Muscle layer of duodenum (tissue), 2 donors: Measurements from ENCODE around the gene AK6.
"Not testable (repeated sequence)": the region's sequence is repeated elsewhere in the genome, so short reads cannot be mapped to it uniquely, and the experiment has no call there.

ENCODE experiments used
- H3K27ac ChIP-seq: one replicate; pipeline ENCODE4 v1.7.0; 2013; ENCODE audit warnings: mild to moderate bottlenecking, low read length
- H3K27me3 ChIP-seq: one replicate; pipeline ENCODE4 v1.7.0; 2013; ENCODE audit warnings: low read depth, mild to moderate bottlenecking, control low read depth, low read length
- H3K36me3 ChIP-seq, 2 donors: one replicate each; pipeline ENCODE4 v1.7.0; 2013; ENCODE audit warnings: low read length in 2 of 2, control low read depth in 1 of 2, mild to moderate bottlenecking in 1 of 2; ENCODE audit not compliant: insufficient read depth in 2 of 2, control insufficient read depth in 1 of 2
- H3K4me1 ChIP-seq, 2 donors: one replicate each; pipeline ENCODE4 v1.7.0; 2013; ENCODE audit warnings: low read length in 2 of 2, mild to moderate bottlenecking in 2 of 2, control low read depth in 1 of 2, moderate library complexity in 1 of 2; ENCODE audit not compliant: insufficient read depth in 2 of 2, control insufficient read depth in 1 of 2
- H3K4me3 ChIP-seq, 2 donors: one replicate each; pipeline ENCODE4 v1.7.0; 2013; ENCODE audit warnings: low read length in 2 of 2, low read depth in 1 of 2, mild to moderate bottlenecking in 1 of 2
- H3K9me3 ChIP-seq, 2 donors: one replicate each; pipeline ENCODE4 v1.7.0; 2013; ENCODE audit warnings: low read length in 2 of 2, control low read depth in 1 of 2, mild to moderate bottlenecking in 1 of 2; ENCODE audit not compliant: control insufficient read depth in 1 of 2
- donor health status: healthy.

Gene AK6

GRCh38 chr5:69334793-69335268 is 34.5 kb downstream of the AK6 start:
- H3K9me3 ChIP-seq = no peaks in the 10 kb centered on the region
- H3K36me3 ChIP-seq = no peaks in the 10 kb centered on the region
- H3K4me1 ChIP-seq = peaks cover 0 to 7% of the 10 kb centered on the region in 2 donors
- no peak overlapping the region for H3K27ac ChIP-seq
- H3K4me3 ChIP-seq = peak overlapping the region in 1 of 2 donors; percentile 19
- no peaks in the 10 kb centered on the region for H3K27me3 ChIP-seq

GRCh38 chr5:69333668-69334315 is 35.5 kb downstream of the AK6 start:
- H3K4me3 ChIP-seq, H3K27me3 ChIP-seq, H3K4me1 ChIP-seq, H3K9me3 ChIP-seq, H3K27ac ChIP-seq, H3K36me3 ChIP-seq: not testable (repeated sequence)

DNA sequence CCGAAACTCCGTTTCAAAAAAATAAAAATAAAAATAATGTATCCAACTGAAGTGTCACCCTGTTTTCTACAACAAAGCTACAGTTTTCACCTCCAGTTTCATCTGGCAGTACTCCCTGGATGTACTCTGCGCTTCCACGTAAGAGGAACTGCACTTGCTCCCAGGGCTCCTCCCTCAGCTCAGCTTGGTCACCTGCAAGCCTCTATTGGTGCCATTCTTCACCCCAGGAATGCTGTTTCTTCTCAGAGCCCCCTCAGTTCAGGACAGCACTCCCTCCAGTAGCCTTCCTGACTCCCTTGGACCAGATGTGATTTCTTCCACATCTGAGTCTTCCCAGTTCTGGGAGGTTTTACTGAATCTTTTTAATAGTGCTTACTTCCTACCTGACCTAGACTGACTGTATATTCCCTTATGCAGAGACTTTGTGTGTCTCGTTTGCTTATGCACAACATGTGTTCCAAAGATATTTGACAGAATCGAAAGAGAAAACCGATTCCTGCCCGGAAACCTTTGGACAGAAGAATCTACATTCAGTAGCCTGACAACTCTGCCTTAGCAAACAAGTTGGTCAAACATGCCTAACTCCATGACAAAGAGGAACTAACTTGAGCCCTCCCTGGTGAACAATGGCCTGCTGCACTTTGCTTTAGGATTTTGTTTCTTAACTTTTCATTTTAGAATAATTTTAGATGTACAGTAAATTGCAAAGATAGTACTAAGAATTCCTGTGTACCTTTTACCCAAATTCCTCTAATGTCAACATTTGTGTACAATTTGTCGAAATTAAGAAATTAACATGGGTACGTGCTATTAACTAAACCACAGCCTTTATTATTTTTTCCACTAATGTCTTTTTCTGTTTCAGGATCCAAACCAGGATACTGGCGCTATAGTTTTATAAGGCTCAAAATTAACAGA is 37.5 kb downstream of the AK6 start:
- no peaks in the 10 kb centered on the region for H3K27me3 ChIP-seq
- no peaks in the 10 kb centered on the region for H3K9me3 ChIP-seq
- peak overlapping the region; percentile 88 for H3K27ac ChIP-seq
- H3K4me1 ChIP-seq = peaks cover 0 to 7% of the 10 kb centered on the region in 2 donors
- peak overlapping the region; percentile 75 to 84 for H3K4me3 ChIP-seq
- H3K36me3 ChIP-seq = no peaks in the 10 kb centered on the region

DNA sequence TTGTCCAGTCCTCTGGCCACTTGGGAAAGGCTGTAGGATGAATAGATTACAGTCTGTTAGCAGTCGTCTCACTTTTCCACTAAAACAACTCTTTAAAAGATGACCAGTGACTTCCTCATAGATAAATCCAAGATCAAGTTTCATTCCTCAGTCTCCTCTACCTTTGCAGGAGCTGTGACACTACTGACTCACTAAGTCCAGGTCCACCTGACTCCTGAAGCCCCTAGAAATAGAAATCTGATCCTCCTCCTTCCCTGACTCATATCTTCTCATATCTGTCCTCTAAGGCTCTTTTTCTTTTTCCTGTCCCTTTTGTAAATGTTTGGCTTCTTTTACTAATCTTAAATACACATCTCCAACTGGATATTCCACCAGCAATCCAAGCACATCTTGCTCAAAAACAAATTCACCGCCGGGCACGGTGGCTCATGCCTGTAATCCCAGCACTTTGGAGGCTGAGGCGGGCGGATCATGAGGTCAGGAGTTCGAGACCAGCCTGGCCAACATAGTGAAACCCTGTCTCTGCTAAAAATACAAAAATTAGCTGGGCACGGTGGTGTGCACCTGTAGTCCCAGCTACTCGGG is 39.3 kb downstream of the AK6 start:
- Histone ChIP-seq H3K27me3 (no peaks in the 10 kb centered on the region), H3K4me3 (no peak overlapping the region), H3K9me3 (no peaks in the 10 kb centered on the region), H3K4me1 (peaks cover 0 to 7% of the 10 kb centered on the region in 2 donors), H3K27ac (no peak overlapping the region), H3K36me3 (no peaks in the 10 kb centered on the region)

GRCh38 chr5:69326365-69326764 is 43.0 kb downstream of the AK6 start:
- Histone ChIP-seq H3K27me3 (no peaks in the 10 kb centered on the region), H3K27ac (no peak overlapping the region), H3K9me3 (no peaks in the 10 kb centered on the region), H3K36me3 (no peaks in the 10 kb centered on the region), H3K4me3 (no peak overlapping the region), H3K4me1 (no peaks in the 10 kb centered on the region)

DNA sequence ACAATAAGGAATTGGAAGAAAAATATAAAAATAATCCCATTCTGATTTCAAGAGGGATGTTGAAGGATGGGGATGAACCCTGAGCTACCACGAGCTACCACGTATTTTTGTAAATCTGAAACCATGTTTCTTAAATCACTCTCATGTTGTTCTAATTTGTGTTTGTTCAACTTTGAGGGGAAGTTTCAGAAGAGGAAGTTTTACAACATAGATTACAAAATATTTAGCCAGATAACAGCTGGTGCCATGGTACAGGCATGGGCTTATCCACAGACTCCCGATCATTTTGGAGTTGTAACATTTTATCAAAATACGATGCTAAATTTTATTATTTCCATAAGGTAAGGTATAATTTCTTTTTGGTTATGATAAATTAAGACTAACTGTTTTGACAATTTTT is 51.9 kb downstream of the AK6 start:
- H3K4me3 ChIP-seq = no peak overlapping the region
- no peaks in the 10 kb centered on the region for H3K9me3 ChIP-seq
- H3K27me3 ChIP-seq = no peaks in the 10 kb centered on the region
- H3K4me1 ChIP-seq = no peaks in the 10 kb centered on the region
- H3K36me3 ChIP-seq = peaks cover 6 to 26% of the 10 kb centered on the region in 2 donors
- no peak overlapping the region for H3K27ac ChIP-seq

- no peak overlapping the region for H3K27ac ChIP-seq
- H3K27me3 ChIP-seq = no peaks in the 10 kb centered on the region
- H3K4me1 ChIP-seq = no peaks in the 10 kb centered on the region
- no peaks in the 10 kb centered on the region for H3K9me3 ChIP-seq
- no peak overlapping the region for H3K4me3 ChIP-seq
- peaks cover 6 to 26% of the 10 kb centered on the region in 2 donors for H3K36me3 ChIP-seq
Observed at GRCh38 chr5:69315972-69316371, 53.3 kb downstream of the AK6 start.

DNA sequence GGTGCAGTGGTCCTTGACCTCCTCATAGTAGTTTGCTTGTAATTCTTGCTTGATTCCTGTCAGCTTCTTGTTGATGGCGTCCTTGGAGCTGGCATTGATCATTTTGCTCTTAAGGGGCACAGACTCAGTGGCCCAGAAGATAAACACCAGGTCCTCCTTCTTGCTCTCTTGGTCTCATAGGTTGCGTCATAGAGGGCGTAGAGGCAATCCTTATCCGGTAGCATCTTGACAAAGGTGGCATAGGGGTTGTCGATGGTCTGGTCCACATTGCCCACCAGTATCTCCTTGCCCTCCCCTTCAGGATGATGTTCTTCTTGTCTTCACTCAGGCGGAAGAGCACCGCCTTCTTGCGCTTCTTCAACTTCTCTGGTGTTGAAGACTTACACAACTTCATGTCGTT is 55.9 kb downstream of the AK6 start:
- Histone ChIP-seq H3K4me1 (no peaks in the 10 kb centered on the region), H3K36me3 (peaks cover 0 to 24% of the 10 kb centered on the region in 2 donors), H3K27me3 (no peaks in the 10 kb centered on the region), H3K27ac (no peak overlapping the region), H3K4me3 (no peak overlapping the region), H3K9me3 (no peaks in the 10 kb centered on the region)

- Histone ChIP-seq H3K36me3 (peaks cover 0 to 24% of the 10 kb centered on the region in 2 donors), H3K27me3 (no peaks in the 10 kb centered on the region), H3K27ac (no peak overlapping the region), H3K4me1 (no peaks in the 10 kb centered on the region), H3K4me3 (no peak overlapping the region), H3K9me3 (no peaks in the 10 kb centered on the region)
Observed at GRCh38 chr5:69312459-69313160, 56.7 kb downstream of the AK6 start.

- H3K9me3 ChIP-seq = no peaks in the 10 kb centered on the region
- H3K27ac ChIP-seq = no peak overlapping the region
- no peaks in the 10 kb centered on the region for H3K4me1 ChIP-seq
- no peak overlapping the region for H3K4me3 ChIP-seq
- no peaks in the 10 kb centered on the region for H3K27me3 ChIP-seq
- peaks cover 0 to 21% of the 10 kb centered on the region in 2 donors for H3K36me3 ChIP-seq
Observed at GRCh38 chr5:69309380-69309779, 59.9 kb downstream of the AK6 start.

DNA sequence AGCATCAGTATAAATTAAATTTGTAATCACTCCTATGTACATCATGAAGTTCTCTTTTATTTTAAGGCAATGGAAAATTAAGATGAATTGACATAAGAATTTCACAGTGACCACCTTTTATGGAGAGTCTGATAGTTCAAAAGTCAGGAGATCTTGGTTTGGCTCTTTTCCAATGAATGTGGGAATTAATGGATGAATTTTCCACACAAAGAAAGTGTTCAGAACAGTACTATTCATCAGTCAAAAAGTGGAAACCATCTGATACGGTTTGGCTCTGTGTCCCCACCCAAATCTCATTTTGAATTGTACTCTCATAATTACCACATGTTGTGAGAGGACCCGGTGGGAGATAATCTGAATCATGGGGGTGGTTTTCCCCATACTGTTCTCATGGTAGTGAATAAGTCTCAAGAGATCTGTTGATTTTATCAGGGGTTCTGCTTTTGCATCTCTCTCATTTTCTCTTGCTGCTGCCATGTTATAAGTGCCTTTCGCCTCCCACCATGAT is 61.2 kb downstream of the AK6 start:
- Histone ChIP-seq H3K27me3 (no peaks in the 10 kb centered on the region), H3K36me3 (peaks cover 0 to 14% of the 10 kb centered on the region in 2 donors), H3K4me3 (no peak overlapping the region), H3K9me3 (no peaks in the 10 kb centered on the region), H3K4me1 (no peaks in the 10 kb centered on the region), H3K27ac (no peak overlapping the region)
